ENCODE measurements around the gene PROSER2.

Gene PROSER2

GRCh38 chr10:11908536-11908935 is 85.4 kb downstream of the PROSER2 start:
- no CpG with 5 or more reads among the region's 10 CpGs for WGBS (ENCODE audit: extremely low coverage, insufficient coverage, insufficient read length)
- Histone ChIP-seq H4K8ac (ENCODE audit: low read depth, low read length) (no peak overlapping the region), H2AK5ac (ENCODE audit: low read length) (no peak overlapping the region), H3K4me1 (ENCODE audit: control insufficient read depth in 1 of 2, insufficient read depth in 2 of 2, low read length in 2 of 2) (peaks cover 9 to 11% of the 10 kb centered on the region in 2 experiments), H4K91ac (ENCODE audit: low read depth, low read length) (peak overlapping the region; percentile 30), H3K27ac (ENCODE audit: low read depth, low read length) (no peak overlapping the region), H3K79me2 (ENCODE audit: control insufficient read depth, insufficient read depth, low read length, poor library complexity) (no peaks in the 10 kb centered on the region), H3K18ac (ENCODE audit: low read length) (no peak overlapping the region), H3K79me1 (ENCODE audit: low read length) (peaks cover 6% of the 10 kb centered on the region), H3K23ac (ENCODE audit: low read length) (no peak overlapping the region), H3K9me3 (ENCODE audit: insufficient read depth, low read depth, low read length) (no peaks in the 10 kb centered on the region), H2BK120ac (ENCODE audit: insufficient read depth, low read length, poor library complexity) (no peak overlapping the region), H3K9ac (ENCODE audit: low read length) (no peak overlapping the region), H3K36me3 (ENCODE audit: control insufficient read depth in 1 of 2, insufficient read depth in 2 of 2, low read length in 2 of 2) (no peaks in the 10 kb centered on the region), H2BK12ac (ENCODE audit: low read length) (no peak overlapping the region), H3K27me3 (ENCODE audit: insufficient read depth, low read length) (no peaks in the 10 kb centered on the region), H2AFZ (ENCODE audit: insufficient read depth, low read length, poor library complexity) (no peak overlapping the region), H3K4me3 (ENCODE audit: low read depth, low read length) (no peak overlapping the region), H2BK5ac (ENCODE audit: low read depth, low read length, poor library complexity) (no peak overlapping the region), H4K12ac (ENCODE audit: low read depth, low read length) (no peak overlapping the region), H3K4me2 (ENCODE audit: low read length) (no peak overlapping the region), H3K4ac (ENCODE audit: low read depth, low read length) (no peak overlapping the region), H3K14ac (ENCODE audit: low read length) (no peak overlapping the region)
- no peak for DNase-seq

GRCh38 chr10:11908991-11909390 is 85.8 kb downstream of the PROSER2 start:
- H3K9me3 ChIP-seq (ENCODE audit: insufficient read depth, low read depth, low read length), result no peaks in the 10 kb centered on the region
- H3K4me1 ChIP-seq (ENCODE audit: control insufficient read depth in 1 of 2, insufficient read depth in 2 of 2, low read length in 2 of 2), result peaks cover 12 to 14% of the 10 kb centered on the region in 2 experiments
- no peak overlapping the region for H4K8ac ChIP-seq (ENCODE audit: low read depth, low read length)
- H2BK5ac ChIP-seq (ENCODE audit: low read depth, low read length, poor library complexity), result no peak overlapping the region
- H2BK120ac ChIP-seq (ENCODE audit: insufficient read depth, low read length, poor library complexity), result no peak overlapping the region
- DNase-seq, result no peak
- no peak overlapping the region for H3K4me2 ChIP-seq (ENCODE audit: low read length)
- no peak overlapping the region for H3K23ac ChIP-seq (ENCODE audit: low read length)
- no peak overlapping the region for H3K14ac ChIP-seq (ENCODE audit: low read length)
- no peak overlapping the region for H3K4me3 ChIP-seq (ENCODE audit: low read depth, low read length)
- H4K12ac ChIP-seq (ENCODE audit: low read depth, low read length), result no peak overlapping the region
- no peak overlapping the region for H4K91ac ChIP-seq (ENCODE audit: low read depth, low read length)
- no peak overlapping the region for H3K18ac ChIP-seq (ENCODE audit: low read length)
- H3K36me3 ChIP-seq (ENCODE audit: control insufficient read depth in 1 of 2, insufficient read depth in 2 of 2, low read length in 2 of 2), result no peaks in the 10 kb centered on the region
- no CpG with 5 or more reads among the region's 11 CpGs for WGBS (ENCODE audit: extremely low coverage, insufficient coverage, insufficient read length)
- H2AK5ac ChIP-seq (ENCODE audit: low read length), result peak overlapping the region; percentile 57
- peak overlapping the region; percentile 14 for H2BK12ac ChIP-seq (ENCODE audit: low read length)
- H3K79me1 ChIP-seq (ENCODE audit: low read length), result peaks cover 6% of the 10 kb centered on the region
- H3K9ac ChIP-seq (ENCODE audit: low read length), result no peak overlapping the region
- no peaks in the 10 kb centered on the region for H3K27me3 ChIP-seq (ENCODE audit: insufficient read depth, low read length)
- no peaks in the 10 kb centered on the region for H3K79me2 ChIP-seq (ENCODE audit: control insufficient read depth, insufficient read depth, low read length, poor library complexity)
- H3K4ac ChIP-seq (ENCODE audit: low read depth, low read length), result no peak overlapping the region
- H2AFZ ChIP-seq (ENCODE audit: insufficient read depth, low read length, poor library complexity), result no peak overlapping the region
- H3K27ac ChIP-seq (ENCODE audit: low read depth, low read length), result no peak overlapping the region

- Histone ChIP-seq H3K4me1 (ENCODE audit: control insufficient read depth in 1 of 2, insufficient read depth in 2 of 2, low read length in 2 of 2) (peaks cover 12 to 14% of the 10 kb centered on the region in 2 experiments), H3K79me2 (ENCODE audit: control insufficient read depth, insufficient read depth, low read length, poor library complexity) (no peaks in the 10 kb centered on the region), H3K9ac (ENCODE audit: low read length) (no peak overlapping the region), H4K8ac (ENCODE audit: low read depth, low read length) (no peak overlapping the region), H3K23ac (ENCODE audit: low read length) (no peak overlapping the region), H3K14ac (ENCODE audit: low read length) (no peak overlapping the region), H4K12ac (ENCODE audit: low read depth, low read length) (peak overlapping the region; percentile 2), H2BK5ac (ENCODE audit: low read depth, low read length, poor library complexity) (no peak overlapping the region), H3K9me3 (ENCODE audit: insufficient read depth, low read depth, low read length) (no peaks in the 10 kb centered on the region), H3K4me3 (ENCODE audit: low read depth, low read length) (no peak overlapping the region), H3K36me3 (ENCODE audit: control insufficient read depth in 1 of 2, insufficient read depth in 2 of 2, low read length in 2 of 2) (no peaks in the 10 kb centered on the region), H3K27ac (ENCODE audit: low read depth, low read length) (no peak overlapping the region), H3K79me1 (ENCODE audit: low read length) (peaks cover 6% of the 10 kb centered on the region), H2AK5ac (ENCODE audit: low read length) (peak overlapping the region; percentile 12), H3K18ac (ENCODE audit: low read length) (peak overlapping the region; percentile 19), H2BK120ac (ENCODE audit: insufficient read depth, low read length, poor library complexity) (peak overlapping the region; percentile 40), H2BK12ac (ENCODE audit: low read length) (peak overlapping the region; percentile 42), H3K4ac (ENCODE audit: low read depth, low read length) (no peak overlapping the region), H3K4me2 (ENCODE audit: low read length) (no peak overlapping the region), H4K91ac (ENCODE audit: low read depth, low read length) (peak overlapping the region; percentile 10), H2AFZ (ENCODE audit: insufficient read depth, low read length, poor library complexity) (no peak overlapping the region), H3K27me3 (ENCODE audit: insufficient read depth, low read length) (no peaks in the 10 kb centered on the region)
- no peak for DNase-seq
- WGBS (ENCODE audit: extremely low coverage, insufficient coverage, insufficient read length), result no CpG with 5 or more reads among the region's 10 CpGs
Observed at GRCh38 chr10:11909618-11910017, 86.5 kb downstream of the PROSER2 start.

- Histone ChIP-seq H4K91ac (ENCODE audit: low read depth, low read length) (peak overlapping the region; percentile 50), H3K4me2 (ENCODE audit: low read length) (no peak overlapping the region), H4K8ac (ENCODE audit: low read depth, low read length) (no peak overlapping the region), H2AK5ac (ENCODE audit: low read length) (peak overlapping the region; percentile 55), H3K4me1 (ENCODE audit: control insufficient read depth in 1 of 2, insufficient read depth in 2 of 2, low read length in 2 of 2) (peaks cover 12 to 14% of the 10 kb centered on the region in 2 experiments), H3K23ac (ENCODE audit: low read length) (no peak overlapping the region), H3K9ac (ENCODE audit: low read length) (no peak overlapping the region), H3K79me2 (ENCODE audit: control insufficient read depth, insufficient read depth, low read length, poor library complexity) (no peaks in the 10 kb centered on the region), H3K4ac (ENCODE audit: low read depth, low read length) (no peak overlapping the region), H2BK120ac (ENCODE audit: insufficient read depth, low read length, poor library complexity) (no peak overlapping the region), H3K36me3 (ENCODE audit: control insufficient read depth in 1 of 2, insufficient read depth in 2 of 2, low read length in 2 of 2) (no peaks in the 10 kb centered on the region), H3K14ac (ENCODE audit: low read length) (no peak overlapping the region), H3K79me1 (ENCODE audit: low read length) (peaks cover 6% of the 10 kb centered on the region), H3K27ac (ENCODE audit: low read depth, low read length) (no peak overlapping the region), H3K18ac (ENCODE audit: low read length) (peak overlapping the region; percentile 29), H3K9me3 (ENCODE audit: insufficient read depth, low read depth, low read length) (no peaks in the 10 kb centered on the region), H2BK5ac (ENCODE audit: low read depth, low read length, poor library complexity) (no peak overlapping the region), H3K27me3 (ENCODE audit: insufficient read depth, low read length) (no peaks in the 10 kb centered on the region), H3K4me3 (ENCODE audit: low read depth, low read length) (no peak overlapping the region), H4K12ac (ENCODE audit: low read depth, low read length) (no peak overlapping the region), H2BK12ac (ENCODE audit: low read length) (peak overlapping the region; percentile 8), H2AFZ (ENCODE audit: insufficient read depth, low read length, poor library complexity) (no peak overlapping the region)
- no peak for DNase-seq
- WGBS (ENCODE audit: extremely low coverage, insufficient coverage, insufficient read length), result no CpG with 5 or more reads among the region's 10 CpGs
Observed at GRCh38 chr10:11910102-11910501, 86.9 kb downstream of the PROSER2 start.

All from trophoblast cell (in vitro differentiated cells and primary cell).